ENCODE data around the gene MADD.

MADD gene

DNA sequence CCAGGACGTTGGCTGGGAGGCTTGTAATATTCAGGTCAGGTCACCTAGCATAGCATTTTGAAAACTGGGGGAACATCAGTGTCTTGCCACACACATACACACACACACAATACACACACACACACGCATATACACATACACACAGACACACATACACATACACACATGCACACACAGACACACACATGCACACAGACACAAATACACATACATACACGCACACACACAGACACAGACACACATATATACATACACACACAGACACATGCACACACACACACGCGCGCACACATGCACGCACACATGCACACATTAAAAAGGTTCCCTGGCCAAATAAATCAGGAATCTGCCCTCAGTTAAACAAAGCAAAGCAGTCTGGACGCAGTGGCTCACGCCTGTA is 70.1 kb downstream of the MADD start:
- no peak for DNase-seq (ENCODE audit: low read depth)

DNA sequence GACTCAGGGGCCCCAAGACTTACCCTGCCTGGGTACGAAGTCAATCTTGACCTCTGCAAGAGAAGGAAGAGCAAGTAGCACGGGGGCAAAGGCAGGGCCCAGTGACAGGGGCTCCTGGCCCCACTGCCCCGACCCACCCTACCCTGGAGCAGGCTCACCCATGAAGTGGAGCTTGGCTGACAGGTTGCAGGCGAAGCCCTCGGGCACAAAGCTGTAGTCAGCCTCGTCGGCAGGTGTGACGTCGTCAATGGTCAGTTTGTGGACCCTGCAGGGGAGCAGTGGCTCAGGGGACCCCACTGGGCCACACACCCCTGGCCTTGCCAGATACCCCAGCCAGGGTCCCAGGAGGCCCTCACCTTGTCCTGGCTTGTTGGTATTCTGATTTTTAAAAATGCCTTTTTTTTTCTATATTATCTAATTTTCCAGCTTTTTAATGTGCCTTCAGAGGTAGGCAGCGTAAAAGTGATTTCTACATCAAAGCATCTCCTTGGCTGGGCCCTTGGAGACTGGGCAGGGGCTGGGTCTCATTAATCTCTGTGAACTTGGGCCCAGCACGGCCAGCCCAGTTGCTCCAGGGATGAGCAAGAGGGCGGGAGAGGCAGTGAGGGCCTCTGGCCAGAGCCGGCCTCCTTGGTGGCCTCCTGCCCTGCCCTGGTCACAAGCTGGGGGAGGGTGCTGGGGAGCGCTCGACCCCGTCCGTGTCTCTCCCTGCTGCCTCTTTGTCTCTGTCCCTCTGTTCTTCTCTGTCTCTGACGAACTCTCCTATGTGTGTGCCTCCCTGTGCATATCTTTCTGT is 71.2 kb downstream of the MADD start:
- no peak for DNase-seq (ENCODE audit: low read depth)

DNA sequence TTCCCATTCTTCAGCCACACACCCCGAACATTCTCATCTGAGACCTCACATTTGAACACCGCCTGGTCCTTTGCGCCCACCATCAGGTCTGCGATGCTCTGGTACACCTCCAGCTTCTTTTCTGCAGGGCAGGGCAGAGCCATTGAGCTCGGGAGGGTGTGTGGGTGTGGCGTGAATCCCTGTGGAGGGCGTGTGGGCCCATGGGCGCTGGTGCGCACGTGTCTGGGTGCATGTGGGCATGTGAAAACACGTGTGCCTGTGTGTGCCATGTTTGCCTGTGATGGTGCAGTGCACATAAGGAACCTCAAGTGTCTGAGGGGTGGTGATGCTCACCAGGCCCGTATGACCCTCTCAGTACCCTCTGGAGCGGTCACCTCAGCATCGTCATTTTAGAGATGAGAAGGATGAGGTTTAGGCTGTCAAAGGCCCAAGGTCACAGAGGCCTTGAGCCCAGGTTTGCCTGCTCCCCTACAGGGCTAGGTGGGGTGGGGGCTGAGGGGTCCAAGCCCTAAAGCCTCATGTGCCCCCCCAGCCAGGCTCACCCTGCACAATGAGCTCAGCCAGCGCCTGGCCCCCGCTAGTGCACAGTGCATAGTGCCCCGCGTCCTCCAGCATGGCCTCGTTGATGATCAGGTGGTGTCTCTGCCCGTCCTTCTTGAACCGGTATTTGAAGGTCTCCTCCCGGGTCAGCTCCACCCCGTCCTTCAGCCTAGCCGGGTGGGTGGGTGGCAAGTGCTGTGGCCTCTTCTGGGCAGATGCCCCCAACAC is 72.3 kb downstream of the MADD start:
- DNase-seq (ENCODE audit: low read depth) = no peak

DNA sequence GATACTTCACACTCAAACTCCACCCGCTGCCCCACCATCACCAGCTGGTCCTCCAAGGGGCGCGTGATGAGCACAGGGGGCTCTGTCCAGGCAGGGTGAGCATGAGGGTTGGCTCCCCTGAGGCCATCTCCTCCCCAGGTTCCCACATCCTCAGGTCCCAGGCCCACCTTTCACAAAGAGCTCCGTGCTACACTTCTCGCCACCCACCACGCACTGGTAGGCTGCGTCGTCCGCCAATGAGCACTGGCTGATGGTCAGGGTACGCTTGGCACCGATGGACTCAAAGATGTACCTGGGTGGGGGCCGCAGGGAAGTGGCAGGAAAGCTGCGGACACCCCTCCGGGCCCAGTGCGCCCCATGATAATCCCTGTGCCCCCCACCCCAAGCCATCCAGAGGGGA is 72.9 kb downstream of the MADD start:
- no peak for DNase-seq (ENCODE audit: low read depth)

DNA sequence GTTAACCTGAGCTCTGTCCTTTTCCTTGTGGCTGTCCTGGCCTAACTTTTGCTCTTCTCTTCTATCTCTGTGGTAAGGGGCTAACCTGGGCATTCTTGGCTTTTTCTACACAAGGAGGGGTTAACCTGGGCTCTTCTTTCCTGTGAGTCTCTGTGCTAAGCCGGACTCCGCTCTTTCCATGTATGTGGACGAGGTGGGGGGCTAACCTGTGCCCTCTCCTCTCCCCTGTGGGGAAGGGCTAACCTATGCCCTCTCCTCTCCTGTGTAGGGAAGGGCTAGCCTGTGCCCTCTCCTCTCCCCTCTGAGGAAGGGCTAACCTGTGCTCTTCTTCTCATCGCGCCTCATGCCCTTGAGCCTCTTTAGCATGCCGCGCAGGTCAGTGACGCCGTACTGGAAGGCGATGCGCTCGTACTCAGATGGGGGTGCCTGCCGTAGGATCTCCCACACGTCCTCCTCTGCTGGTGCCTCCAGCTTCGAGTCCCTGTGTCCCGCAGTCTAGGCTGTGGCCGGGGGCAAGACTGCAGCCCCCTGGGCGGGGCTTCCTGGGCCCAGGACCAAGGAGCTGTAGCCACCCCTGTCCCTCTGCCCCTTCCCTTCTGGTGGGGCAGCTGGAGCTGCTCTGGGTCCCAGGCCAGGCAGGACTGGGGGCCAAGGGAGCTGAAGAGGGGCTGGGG is 76.1 kb downstream of the MADD start:
- no peak for DNase-seq (ENCODE audit: low read depth)

DNA sequence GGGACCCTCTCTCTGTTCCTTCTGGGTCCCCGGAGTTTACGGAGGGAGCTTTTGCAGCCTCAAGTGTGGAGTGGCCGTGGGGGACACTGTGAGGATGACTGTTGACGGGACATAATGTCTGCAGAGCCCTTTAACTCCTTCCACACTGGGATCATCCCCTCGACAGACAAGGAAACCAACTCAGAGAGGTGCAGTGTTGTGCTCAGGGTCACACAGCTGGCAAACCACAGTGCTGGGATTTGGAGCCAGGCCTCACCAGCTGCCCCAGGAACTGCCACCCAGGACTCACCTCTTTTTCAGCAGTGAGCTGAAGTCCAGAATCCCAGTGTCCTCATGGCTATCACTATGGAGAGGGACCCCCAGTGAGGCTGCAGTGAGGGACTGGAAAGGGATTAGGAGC is 77.2 kb downstream of the MADD start:
- no peak for DNase-seq (ENCODE audit: low read depth)

DNA sequence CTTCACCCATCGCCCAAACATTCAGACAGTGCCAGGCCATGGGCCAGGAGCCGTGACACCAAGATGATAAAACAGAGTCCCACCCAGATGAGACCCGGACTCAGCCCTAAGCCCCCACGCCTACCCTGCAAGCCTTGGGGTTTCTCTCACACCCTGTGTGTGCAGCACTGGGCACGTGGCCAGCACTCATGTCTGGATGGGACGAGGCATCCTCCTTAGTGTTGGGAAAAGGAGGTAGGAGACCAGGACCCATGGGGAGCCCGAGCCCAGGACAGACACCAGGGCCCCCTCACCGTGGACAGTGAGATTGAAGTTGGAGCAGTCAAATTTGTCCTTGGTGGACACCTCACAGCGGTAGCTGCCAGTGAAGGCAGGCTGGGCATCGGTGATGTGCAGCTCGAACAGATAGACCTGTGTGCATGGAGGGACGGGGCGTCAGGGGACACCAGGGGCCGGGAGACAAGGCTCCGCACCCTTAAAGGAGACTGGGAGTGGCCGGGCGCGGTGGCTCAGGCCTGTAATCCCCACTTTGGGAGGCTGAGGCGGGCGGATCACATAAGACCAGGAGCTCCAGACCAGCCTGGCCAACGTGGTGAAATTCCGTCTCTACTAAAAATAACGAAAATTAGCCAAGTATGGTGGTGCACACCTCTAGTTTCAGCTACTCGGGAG is 78.3 kb downstream of the MADD start:
- no peak for DNase-seq (ENCODE audit: low read depth)

DNA sequence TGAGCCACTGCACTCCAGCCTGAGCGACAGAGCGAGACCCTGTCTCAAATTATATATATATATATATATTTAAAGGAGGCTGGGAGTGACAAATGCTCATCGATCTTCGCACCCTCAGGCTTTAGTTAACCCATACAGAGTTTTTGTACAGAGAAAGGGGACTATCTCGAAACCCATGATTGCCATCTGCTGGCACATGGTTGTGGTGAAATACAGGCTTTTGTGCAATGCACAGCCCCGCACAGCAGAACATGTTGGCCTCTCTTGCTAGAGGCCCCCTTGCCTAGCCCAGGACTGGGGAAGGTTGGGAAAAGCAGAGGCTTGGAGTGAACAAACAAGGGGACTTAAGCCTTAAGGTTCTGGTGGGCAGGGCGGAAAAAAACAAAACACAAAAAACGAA is 78.9 kb downstream of the MADD start:
- peak; percentile 48 for DNase-seq (ENCODE audit: low read depth)

DNA sequence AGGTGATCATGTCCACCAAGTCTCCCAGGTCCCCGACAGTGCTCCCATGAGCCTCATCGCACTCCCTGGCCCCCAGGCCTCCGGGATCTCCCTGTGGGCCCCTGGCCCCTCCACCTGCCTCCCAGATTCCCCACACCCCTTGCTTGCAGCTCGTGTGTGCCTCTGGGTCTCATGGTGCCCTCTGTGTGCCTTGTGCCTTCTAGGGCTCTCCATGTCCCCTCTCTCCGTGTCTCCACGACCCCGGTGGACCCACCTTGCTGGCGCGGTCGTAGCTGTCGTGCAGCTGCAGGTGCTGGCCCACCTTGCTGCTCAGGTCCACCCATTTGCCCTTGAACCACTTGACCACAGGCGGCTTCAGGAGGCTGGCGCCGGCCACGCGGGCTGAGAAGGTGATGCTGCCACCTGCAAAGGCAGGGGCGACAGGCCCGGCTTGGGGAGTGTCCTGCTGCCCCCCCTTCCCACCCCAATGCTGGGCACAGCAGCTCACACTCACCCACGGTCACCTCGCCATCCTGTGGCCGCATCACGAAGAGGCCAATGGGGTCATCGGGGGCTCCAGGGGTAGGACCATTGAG is 79.7 kb downstream of the MADD start:
- DNase-seq (ENCODE audit: low read depth) = no peak

DNA sequence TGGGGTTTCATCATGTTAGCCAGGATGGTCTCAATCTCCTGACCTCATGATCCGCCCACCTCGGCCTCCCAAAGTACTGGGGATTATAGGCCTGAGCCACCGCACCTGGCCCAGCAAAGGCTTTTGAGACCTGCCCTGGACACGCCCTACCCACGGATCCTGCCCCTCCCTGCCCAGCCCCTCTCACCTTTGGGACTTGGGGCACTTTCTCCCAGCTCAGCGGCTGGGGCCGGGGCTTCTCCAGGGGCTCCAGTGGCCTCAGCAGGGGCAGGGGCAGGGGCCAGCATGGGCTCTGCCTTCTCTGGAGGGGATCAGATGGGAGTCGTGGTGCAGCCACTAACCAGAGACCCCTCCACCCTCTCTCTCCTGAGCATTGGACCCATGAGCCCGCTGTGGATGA is 80.4 kb downstream of the MADD start:
- no peak for DNase-seq (ENCODE audit: low read depth)

DNA sequence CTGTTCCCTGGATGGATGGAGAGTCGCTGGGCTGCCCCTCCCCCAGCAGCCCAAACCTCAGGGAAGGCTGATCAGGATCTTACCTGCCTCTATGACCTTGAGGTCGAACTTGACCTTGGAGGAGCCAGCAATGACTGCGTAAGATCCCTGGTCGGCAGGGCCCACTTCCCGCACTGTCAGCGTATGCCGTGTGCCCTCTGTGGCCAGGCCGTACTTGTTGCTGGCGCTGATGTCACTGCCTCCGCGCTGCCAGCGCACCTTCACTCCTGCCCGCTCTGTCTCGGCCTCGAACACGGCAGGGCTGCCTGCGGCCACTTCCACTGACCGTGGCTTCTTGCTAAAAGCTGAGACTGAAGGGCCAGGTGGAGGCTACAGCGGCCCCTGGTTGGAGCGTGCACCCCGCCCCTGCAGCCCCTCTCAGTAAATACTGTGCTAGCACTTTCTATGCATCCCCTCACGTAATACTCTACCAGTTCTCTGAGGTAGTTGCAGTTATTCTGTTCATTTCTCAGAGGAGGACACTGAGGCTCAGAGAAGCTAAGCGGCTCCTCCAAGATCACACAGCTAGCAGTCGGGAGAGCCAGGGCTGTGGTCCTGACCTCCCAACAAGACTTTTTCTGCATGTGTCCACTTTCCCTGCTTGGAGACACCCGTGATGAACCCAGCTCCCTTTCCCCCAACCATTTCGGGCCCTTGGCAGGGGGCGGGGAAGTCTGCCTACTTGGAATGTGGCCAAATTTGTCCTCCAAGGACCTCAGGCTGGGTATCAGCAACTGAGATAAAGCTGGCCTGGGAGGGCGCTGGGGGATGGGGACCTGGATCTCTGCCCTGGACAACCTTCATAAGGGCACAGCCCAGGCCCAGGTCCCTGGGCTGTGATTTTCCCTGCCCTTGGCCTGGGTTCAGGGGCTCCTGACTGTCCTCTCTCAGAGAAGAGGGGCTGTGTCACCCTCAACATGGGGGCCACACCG is 81.5 kb downstream of the MADD start:
- DNase-seq (ENCODE audit: low read depth) = no peak

DNA sequence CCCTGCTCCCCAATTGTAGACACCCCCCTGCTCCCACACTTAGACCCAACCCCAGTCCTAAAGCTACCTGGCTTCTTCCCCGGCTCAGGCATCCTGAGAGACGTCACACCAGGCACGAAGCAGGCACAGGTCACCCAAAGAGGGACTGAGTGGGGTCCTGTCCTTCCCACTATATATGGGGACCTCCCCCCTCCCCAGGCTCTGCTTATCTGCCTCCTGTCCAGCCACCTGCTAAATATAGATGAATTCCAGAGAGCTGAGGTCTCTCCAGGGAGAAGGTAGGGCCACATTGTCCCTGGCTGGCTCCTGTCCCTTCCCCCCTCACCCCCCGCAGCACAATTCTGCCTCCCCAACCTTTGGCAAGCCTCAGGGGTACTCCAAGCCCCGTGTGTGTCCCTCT is 82.6 kb downstream of the MADD start, which contains the start of gene MYBPC3:
Gene MYBPC3 (minus strand): TSS at position 147 of the 400 bp plus-strand sequence. CDS start 55 bp downstream, at position 92.
- no peak for DNase-seq (ENCODE audit: low read depth)

DNA sequence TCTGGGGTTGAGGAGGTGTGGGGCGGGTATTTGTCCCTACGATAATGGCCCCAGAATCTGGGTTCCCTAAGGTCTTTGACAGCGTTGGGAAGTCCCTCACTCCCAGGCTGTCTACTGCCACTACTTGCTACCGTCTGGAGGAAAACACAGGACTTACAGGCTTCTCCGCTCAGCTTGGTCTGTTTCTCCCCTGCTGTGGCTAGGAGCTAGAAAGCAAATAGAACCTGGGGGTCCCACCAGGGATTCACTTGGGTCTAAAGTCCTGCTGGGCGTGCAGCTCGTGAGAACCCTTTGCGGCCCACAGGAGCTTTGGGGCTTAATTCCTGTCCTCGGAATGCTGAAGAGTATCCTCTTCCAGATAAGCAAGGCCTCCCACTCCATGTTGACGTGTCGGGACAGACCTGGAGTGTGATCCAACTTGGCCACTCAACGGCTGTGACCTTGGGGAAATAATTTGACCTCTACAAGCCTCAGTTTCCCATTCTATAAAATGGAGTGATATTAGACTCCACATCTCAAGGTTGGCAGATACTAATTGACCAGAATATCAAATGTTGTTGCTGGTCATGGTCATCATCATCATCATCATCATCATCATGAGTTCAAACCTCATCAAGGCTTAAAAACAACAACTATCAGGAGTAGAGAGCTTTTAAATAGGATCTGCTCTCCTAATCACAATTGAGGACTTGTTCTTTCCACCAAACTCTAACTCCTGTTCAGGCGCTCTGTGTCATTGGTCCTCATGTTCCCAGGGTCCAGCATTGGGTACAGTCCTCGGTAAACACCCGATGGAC is 84.2 kb downstream of the MADD start:
- no peak for DNase-seq (ENCODE audit: low read depth)

DNA sequence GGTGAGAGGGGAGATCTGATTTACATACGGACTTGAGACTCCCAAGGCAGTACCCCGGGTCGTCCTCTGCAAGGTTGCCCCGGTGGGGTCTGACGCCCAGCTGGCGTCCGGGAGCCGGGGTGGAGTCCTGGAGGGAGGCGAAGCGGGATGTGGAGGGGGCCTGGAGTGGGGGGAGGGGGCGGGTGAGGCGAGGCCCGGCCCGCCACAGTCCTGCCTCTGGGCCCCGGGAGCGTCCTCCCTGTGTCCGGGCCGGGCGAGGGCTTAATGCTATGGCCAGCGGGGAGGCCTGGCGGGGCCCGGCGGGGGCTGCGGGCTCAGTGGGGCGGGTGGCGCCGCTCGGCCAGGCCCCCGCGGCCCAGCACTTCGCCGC is 85.0 kb downstream of the MADD start:
- DNase-seq (ENCODE audit: low read depth) = no peak

DNA sequence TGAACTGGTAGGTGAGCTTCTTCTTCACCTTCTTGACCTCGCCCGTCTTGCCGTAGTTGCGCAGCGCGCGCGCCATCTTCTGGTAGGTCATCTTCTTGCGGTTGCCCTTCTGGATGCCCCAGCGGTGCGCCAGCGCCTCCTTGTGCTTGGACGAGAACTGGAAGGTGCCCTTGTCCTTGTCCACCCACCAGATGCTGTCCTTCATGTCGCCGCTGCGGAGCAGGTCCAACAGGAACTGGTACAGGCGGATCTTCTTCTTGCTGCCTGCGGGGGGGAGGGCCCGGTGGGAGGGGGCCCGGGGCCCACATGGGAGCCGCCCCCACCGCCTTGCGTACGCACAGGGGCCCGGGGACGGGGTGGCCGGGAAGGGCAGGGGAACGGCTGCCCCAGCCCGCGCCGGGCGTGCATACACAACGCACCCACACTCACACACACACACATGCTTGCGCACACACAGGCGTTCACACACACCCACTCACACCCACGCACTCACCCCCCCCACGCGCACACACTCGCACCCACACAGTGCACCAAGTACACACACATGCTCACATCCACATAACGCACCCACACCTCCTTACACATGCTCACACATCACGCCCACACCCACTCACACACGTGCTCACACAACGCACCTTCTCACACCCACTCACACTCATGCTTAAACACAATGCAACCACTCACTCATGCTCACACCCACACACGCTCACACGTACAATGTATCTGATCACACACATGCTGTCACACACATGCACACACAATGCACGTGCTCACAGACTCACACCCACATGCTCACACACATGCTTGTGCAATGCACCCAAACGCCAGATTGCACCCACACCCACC is 85.6 kb downstream of the MADD start:
- peak; percentile 89 for DNase-seq (ENCODE audit: low read depth)

DNA sequence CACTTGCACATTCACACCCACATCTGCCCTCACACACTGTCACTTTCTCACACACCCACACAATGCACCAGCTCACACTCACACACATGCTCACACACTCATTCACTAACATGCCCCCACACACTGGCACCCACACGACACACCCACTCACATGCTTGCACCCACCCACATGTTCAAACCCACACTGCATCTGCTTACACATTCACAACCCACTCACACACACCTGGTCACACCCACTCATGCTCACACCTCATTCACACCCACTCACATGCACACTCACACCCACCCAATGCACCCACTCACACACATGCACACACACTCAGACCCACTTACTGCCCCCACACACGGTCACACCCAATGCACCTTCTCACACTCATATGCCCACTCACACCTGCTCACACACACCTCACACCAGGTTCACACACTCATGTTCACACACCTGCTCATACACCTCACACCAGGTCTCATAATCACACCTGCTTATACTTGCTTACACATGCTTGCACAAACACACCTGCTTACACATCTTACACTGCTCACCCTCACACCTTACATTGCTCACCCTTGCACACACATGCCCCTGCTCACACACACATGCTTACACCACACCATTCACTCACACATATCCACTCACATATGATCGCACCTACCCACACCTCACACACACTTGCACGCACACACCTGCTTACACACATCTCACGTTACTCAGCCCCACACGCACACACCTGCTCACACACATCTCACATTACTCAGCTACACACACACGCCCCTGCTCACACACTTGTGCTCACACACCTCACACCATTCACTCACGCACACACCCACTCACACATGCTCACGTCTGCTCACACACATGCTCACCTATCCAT is 86.4 kb downstream of the MADD start:
- no peak for DNase-seq (ENCODE audit: low read depth)

DNA sequence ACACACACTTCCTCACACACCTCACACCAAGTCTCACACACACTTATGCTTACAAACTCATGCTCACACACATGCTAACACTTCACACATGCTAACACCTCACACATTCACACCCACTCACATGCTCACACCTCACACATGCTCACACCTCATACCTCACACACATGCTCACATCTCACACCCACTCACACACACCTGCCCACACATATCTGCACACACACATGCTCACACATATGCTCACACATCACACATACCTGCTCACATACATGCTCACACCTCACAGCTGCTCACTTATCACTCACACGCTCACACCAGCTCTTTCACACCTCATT is 87.0 kb downstream of the MADD start:
- DNase-seq (ENCODE audit: low read depth) = no peak
